HG03066 (cell line): ENCODE data around the gene OVCA2.

ENCODE experiments used
- ATAC-seq: cut with Tn5 transposase; IDR thresholded peaks from one replicate; pipeline ENCODE4 v1.9.1; 2021; ENCODE audit warnings: low read depth; ENCODE audit not compliant: unreplicated experiment

Gene OVCA2

GRCh38 chr17:2062571-2063183 is 20.9 kb downstream of the OVCA2 start:
- ATAC-seq = no peak

- no peak for ATAC-seq
Observed at GRCh38 chr17:2063261-2064146, 21.7 kb downstream of the OVCA2 start.

GRCh38 chr17:2064147-2064489 is 22.3 kb downstream of the OVCA2 start:
- no peak for ATAC-seq

GRCh38 chr17:2064520-2064971 is 22.7 kb downstream of the OVCA2 start:
- ATAC-seq = no peak

- no peak for ATAC-seq
Observed at GRCh38 chr17:2064980-2065785, 23.4 kb downstream of the OVCA2 start.

- no peak for ATAC-seq
Observed at GRCh38 chr17:2065949-2066400, 24.2 kb downstream of the OVCA2 start.

GRCh38 chr17:2067048-2067561 is 25.3 kb downstream of the OVCA2 start:
- ATAC-seq = no peak

GRCh38 chr17:2067608-2068024 is 25.8 kb downstream of the OVCA2 start:
- ATAC-seq = no peak

- ATAC-seq = no peak
Observed at GRCh38 chr17:2068031-2068518, 26.3 kb downstream of the OVCA2 start.

- no peak for ATAC-seq
Observed at GRCh38 chr17:2068519-2069051, 26.8 kb downstream of the OVCA2 start.

- ATAC-seq = peak; percentile 84
Observed at GRCh38 chr17:2070241-2071023, 28.6 kb downstream of the OVCA2 start.

- no peak for ATAC-seq
Observed at GRCh38 chr17:2071024-2071385, 29.2 kb downstream of the OVCA2 start.

- ATAC-seq = no peak
Observed at GRCh38 chr17:2071455-2072281, 29.8 kb downstream of the OVCA2 start.

- ATAC-seq = no peak
Observed at GRCh38 chr17:2074919-2075318, 33.1 kb downstream of the OVCA2 start.

- ATAC-seq = no peak
Observed at GRCh38 chr17:2075336-2076086, 33.7 kb downstream of the OVCA2 start.

- no peak for ATAC-seq
Observed at GRCh38 chr17:2076087-2076984, 34.5 kb downstream of the OVCA2 start.

- no peak for ATAC-seq
Observed at GRCh38 chr17:2077040-2077439, 35.2 kb downstream of the OVCA2 start.
